Vagina (tissue), 2 donors: ENCODE results near the gene MYO7A.

Source experiments
- CTCF ChIP-seq, 3 experiments: fragments of 450-650 bp in 2 of 3; fragments of 200-600 bp in 1 of 3; sonication (generic) in 1 of 3; IDR thresholded peaks; one replicate each; pipeline ENCODE4 v1.5.1; 2017 to 2019; ENCODE audit warnings: antibody characterized with exemption in 3 of 3, mild to moderate bottlenecking in 2 of 3, moderate library complexity in 2 of 3
- POLR2A ChIP-seq, 2 donors: fragments of 450-650 bp; IDR thresholded peaks; one replicate each; pipeline ENCODE4 v1.6.1; 2017; ENCODE audit warnings: antibody characterized with exemption in 2 of 2, mild to moderate bottlenecking in 2 of 2, moderate library complexity in 2 of 2
- POLR2AphosphoS5 ChIP-seq, 2 donors: sonication (generic); formaldehyde crosslinking; IDR thresholded peaks; one replicate each; pipeline ENCODE4 v1.9.0; 2017; ENCODE audit warnings: antibody characterized with exemption in 2 of 2, mild to moderate bottlenecking in 2 of 2, low read depth in 1 of 2; ENCODE audit not compliant: insufficient read depth in 1 of 2

- TF ChIP-seq CTCF (IDR thresholded peaks at IDR 0.05) (no peak), POLR2AphosphoS5 (IDR thresholded peaks at IDR 0.05; ENCODE audit: insufficient read depth in 1 of 2, low read depth in 1 of 2) (no peak), POLR2A (IDR thresholded peaks at IDR 0.05) (no peak)
Observed at GRCh38 chr11:77107950-77108349, 20.1 kb upstream of the MYO7A start.
